Sigmoid colon (tissue), 7 donors: ENCODE results near the gene ACTL7A. TPM values are rescaled to one million over a fixed set of nuclear protein-coding genes. Genes with fewer than 3 reads are reported as not detected.

Experiments used
- DNase-seq: peaks from one replicate; pipeline ENCODE4 v3.0.0-alpha.2; 2019
- H3K27ac ChIP-seq, 4 donors: fragments of 200-600 bp; sonication (generic); one replicate each; pipeline ENCODE4 v1.5.1; 2016 to 2019; ENCODE audit warnings: mild to moderate bottlenecking in 1 of 4
- H3K27me3 ChIP-seq, 3 donors: fragments of 200-600 bp; sonication (generic); one replicate each; pipeline ENCODE4 v1.5.1; 2019; ENCODE audit warnings: mild to moderate bottlenecking in 1 of 3
- H3K36me3 ChIP-seq, 4 donors: fragments of 200-600 bp; sonication (generic); one replicate each; pipeline ENCODE4 v1.5.1; 2016 to 2019
- H3K4me1 ChIP-seq, 4 donors: fragments of 200-600 bp; sonication (generic); one replicate each; pipeline ENCODE4 v1.5.1; 2017 to 2019
- H3K4me3 ChIP-seq, 4 donors: fragments of 200-600 bp; sonication (generic); one replicate each; pipeline ENCODE4 v1.5.1; 2017 to 2019; ENCODE audit warnings: mild to moderate bottlenecking in 2 of 4, moderate library complexity in 1 of 4
- H3K9me3 ChIP-seq, 4 donors: fragments of 200-600 bp in 3 of 4; sonication (generic) in 3 of 4; one replicate each; pipeline versions ENCODE4 v1.5.1 to v1.6.1; 2013 to 2019
- EP300 ChIP-seq, 4 donors: sonication (generic); formaldehyde crosslinking; IDR thresholded peaks; one replicate each; pipeline ENCODE4 v1.6.1; 2017; ENCODE audit warnings: antibody characterized with exemption in 4 of 4
- POLR2A ChIP-seq, 2 donors: fragments of 450-650 bp; IDR thresholded peaks; one replicate each; pipeline ENCODE4 v1.6.1; 2016; ENCODE audit warnings: antibody characterized with exemption in 2 of 2, mild to moderate bottlenecking in 2 of 2, moderate library complexity in 2 of 2
- POLR2AphosphoS5 ChIP-seq, 4 donors: sonication (generic); formaldehyde crosslinking; IDR thresholded peaks; one replicate each; pipeline ENCODE4 v1.6.1; 2017; ENCODE audit warnings: antibody characterized with exemption in 4 of 4
- WGBS, 2 donors: extraction: QIAGEN DNeasy Blood & Tissue Kit; methylation state at CpG; one replicate each; pipeline ENCODE4 v1.1.7; 2013; 5-methylcytosine and 5-hydroxymethylcytosine counted together
- intact Hi-C: fragments of 100-400 bp; cut with DNase I; formaldehyde crosslinking; loops from one replicate; pipeline ENCODE4 v1.15.1; 2023
- polyA plus RNA-seq, 3 donors: library from polyadenylated mRNA; stranded (reverse); fragments of 200-250 nt; gene quantifications; one replicate each; pipeline ENCODE4 v1.2.3, GENCODE V29; 2013
- total RNA-seq, 4 donors: library from RNA; depleted of rRNA; stranded (reverse); fragments of >200 nt; gene quantifications; one replicate each; pipeline ENCODE4 v1.1.0, GENCODE V29; 2016
- TF ChIP-seq, protein P1 (sequence below), 4 experiments: fragments of 450-650 bp in 3 of 4; fragments of 200-600 bp in 1 of 4; IDR thresholded peaks; one replicate each; pipeline ENCODE4 v1.5.1; 2016 to 2019; ENCODE audit warnings: antibody characterized with exemption in 4 of 4, mild to moderate bottlenecking in 3 of 4, moderate library complexity in 2 of 4
- donor health status: healthy with polysubstance abuse.
- donor health status: Bipolar disorder and iron deficiency.
- donor health status: healthy.

ACTL7A gene
- total and polyA plus RNA-seq, 7 donors: not detected

DNA sequence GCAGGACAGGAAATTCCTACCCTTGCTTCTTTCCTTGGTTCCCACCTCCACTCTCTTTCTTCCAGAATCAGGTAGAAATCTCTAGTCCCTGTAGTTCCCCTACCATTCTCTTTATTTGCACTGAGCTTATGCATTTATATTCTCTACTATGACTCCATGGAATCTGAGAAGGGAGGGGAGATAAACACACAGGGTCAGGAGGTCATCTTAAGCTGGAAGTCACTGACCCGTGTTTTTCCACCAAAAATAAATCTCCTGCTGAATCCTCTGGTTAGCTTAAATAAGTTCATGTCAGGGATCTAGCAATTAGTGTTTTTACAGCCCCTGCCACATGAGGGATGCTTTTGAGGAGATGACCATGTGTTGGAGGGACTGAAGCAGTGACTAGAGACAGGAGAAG, 10.0 kb upstream of the ACTL7A start:
- Histone ChIP-seq H3K4me1 (no peaks in the 10 kb centered on the region), H3K9me3 (no peaks in the 10 kb centered on the region), H3K36me3 (no peaks in the 10 kb centered on the region), H3K27me3 (no peaks in the 10 kb centered on the region), H3K27ac (no peak overlapping the region), H3K4me3 (no peak overlapping the region)
- no peak for DNase-seq
- WGBS, 2 donors: 37 to 38% methylated on average over 1 of the region's 1 CpG
- intact Hi-C loops: no loop called here
- TF ChIP-seq EP300 (IDR thresholded peaks at IDR 0.05) (no peak), POLR2A (IDR thresholded peaks at IDR 0.05) (no peak), POLR2AphosphoS5 (IDR thresholded peaks at IDR 0.05) (no peak)
- TF ChIP-seq, protein P1, sequence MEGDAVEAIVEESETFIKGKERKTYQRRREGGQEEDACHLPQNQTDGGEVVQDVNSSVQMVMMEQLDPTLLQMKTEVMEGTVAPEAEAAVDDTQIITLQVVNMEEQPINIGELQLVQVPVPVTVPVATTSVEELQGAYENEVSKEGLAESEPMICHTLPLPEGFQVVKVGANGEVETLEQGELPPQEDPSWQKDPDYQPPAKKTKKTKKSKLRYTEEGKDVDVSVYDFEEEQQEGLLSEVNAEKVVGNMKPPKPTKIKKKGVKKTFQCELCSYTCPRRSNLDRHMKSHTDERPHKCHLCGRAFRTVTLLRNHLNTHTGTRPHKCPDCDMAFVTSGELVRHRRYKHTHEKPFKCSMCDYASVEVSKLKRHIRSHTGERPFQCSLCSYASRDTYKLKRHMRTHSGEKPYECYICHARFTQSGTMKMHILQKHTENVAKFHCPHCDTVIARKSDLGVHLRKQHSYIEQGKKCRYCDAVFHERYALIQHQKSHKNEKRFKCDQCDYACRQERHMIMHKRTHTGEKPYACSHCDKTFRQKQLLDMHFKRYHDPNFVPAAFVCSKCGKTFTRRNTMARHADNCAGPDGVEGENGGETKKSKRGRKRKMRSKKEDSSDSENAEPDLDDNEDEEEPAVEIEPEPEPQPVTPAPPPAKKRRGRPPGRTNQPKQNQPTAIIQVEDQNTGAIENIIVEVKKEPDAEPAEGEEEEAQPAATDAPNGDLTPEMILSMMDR (IDR thresholded peaks at IDR 0.05): no peak

DNA sequence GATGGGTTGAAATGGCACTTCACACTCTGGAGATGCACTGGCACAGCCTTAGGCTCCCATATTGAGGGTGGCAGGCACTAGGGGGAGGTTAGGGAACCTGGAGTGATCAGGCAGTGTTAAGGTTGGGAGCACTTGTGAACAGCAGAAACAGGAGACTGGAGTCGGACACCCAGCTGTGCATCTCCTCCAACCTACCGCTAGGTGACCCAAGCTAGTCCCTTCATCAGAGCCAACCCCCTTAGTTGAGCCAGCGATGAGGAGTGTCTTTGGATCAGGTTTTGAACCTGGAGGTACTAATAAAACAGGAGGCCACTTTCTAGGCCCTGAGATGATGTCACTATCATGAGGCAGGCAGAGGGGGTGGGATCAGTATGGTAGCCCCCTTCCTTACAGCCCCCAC, 8.0 kb upstream of the ACTL7A start:
- 93 to 95% methylated on average over 3 of the region's 3 CpGs for WGBS, 2 donors
- H3K4me1 ChIP-seq: no peaks in the 10 kb centered on the region
- no peaks in the 10 kb centered on the region for H3K9me3 ChIP-seq
- H3K27ac ChIP-seq: no peak overlapping the region
- TF ChIP-seq, protein P1 (IDR thresholded peaks at IDR 0.05): no peak
- no peak for TF ChIP-seq POLR2AphosphoS5 (IDR thresholded peaks at IDR 0.05)
- TF ChIP-seq EP300 (IDR thresholded peaks at IDR 0.05): no peak
- TF ChIP-seq POLR2A (IDR thresholded peaks at IDR 0.05): no peak
- no peaks in the 10 kb centered on the region for H3K27me3 ChIP-seq
- DNase-seq: no peak
- intact Hi-C loops: no loop called here
- H3K4me3 ChIP-seq: no peak overlapping the region
- no peaks in the 10 kb centered on the region for H3K36me3 ChIP-seq

DNA sequence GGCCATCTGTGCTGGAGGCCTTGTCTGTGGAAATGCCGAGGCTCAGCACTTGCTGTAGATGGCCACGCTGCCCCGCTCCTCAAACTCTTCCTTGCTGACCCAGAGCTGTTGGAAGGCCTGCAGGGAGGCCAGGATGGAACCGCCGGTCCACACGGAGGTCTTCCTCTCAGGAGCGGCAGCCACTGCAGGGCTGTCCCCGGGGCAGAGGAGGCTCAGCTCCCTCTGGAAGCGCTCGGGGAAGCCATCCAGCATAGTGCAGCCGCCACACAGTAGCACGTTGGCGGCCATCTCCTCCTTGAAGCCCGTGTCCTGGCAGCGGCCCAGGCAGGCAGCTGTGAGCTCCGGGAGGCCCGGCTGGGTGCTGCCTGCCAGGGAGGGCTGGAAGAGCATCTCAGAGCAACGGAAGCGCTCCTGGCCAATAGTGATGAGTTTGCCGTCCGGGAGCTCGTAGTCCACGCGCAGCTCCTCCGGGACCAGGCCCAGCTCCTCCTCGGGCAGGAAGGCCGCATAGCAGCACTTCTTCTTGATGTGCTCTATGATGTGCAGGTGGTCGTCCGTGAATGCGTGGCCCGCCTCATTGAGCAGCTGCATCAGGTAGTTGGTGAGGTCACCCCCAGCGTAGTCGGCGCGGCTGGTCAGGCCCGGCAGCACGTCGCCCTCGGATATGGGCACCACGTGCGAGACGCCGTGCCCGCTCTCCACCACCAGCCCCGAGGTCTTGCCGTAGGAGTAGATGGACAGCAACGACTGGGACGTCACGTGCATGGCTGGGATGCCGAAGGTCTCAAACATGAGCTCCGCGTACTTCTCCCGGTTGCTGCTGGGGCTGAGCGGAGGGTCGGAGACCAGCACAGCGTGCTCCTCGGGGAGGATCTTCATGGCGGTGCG, 7.2 kb upstream of the ACTL7A start:
- Histone ChIP-seq H3K27me3 (no peaks in the 10 kb centered on the region), H3K9me3 (no peaks in the 10 kb centered on the region), H3K4me3 (no peak overlapping the region), H3K27ac (no peak overlapping the region), H3K4me1 (no peaks in the 10 kb centered on the region), H3K36me3 (no peaks in the 10 kb centered on the region)
- DNase-seq: no peak
- intact Hi-C loops: no loop called here
- 94 to 95% methylated on average over 59 of the region's 59 CpGs for whole genome bisulfite sequencing, 2 donors
- no peak for TF ChIP-seq EP300 (IDR thresholded peaks at IDR 0.05)
- TF ChIP-seq POLR2AphosphoS5 (IDR thresholded peaks at IDR 0.05): no peak

DNA sequence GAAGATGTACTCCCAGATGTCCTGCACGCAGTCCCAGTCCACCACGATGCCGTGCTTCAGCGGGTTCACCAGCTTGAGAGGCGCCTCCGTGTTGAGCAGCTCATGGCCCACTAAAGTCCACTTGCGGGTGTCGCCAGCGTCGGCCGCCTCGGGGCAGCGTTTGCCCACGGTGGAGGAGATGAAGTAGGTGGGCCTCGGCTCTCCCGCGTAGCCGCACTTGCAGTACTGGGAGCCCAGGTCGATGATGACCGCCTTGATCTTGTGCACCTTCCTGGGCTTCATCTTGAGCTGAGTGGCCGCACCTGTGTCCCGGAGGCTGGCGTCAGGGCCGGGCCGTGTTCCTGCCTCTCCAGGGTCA, 6.6 kb upstream of the ACTL7A start:
- H3K4me1 ChIP-seq: no peaks in the 10 kb centered on the region
- DNase-seq: no peak
- H3K4me3 ChIP-seq: no peak overlapping the region
- no peak overlapping the region for H3K27ac ChIP-seq
- TF ChIP-seq, protein P1 (IDR thresholded peaks at IDR 0.05): no peak
- TF ChIP-seq EP300 (IDR thresholded peaks at IDR 0.05) (no peak), POLR2A (IDR thresholded peaks at IDR 0.05) (no peak), POLR2AphosphoS5 (IDR thresholded peaks at IDR 0.05) (no peak)
- H3K9me3 ChIP-seq: no peaks in the 10 kb centered on the region
- WGBS, 2 donors: 96 to 97% methylated on average over 25 of the region's 25 CpGs
- H3K27me3 ChIP-seq: no peaks in the 10 kb centered on the region
- H3K36me3 ChIP-seq: no peaks in the 10 kb centered on the region
- intact Hi-C loops: no loop called here

DNA sequence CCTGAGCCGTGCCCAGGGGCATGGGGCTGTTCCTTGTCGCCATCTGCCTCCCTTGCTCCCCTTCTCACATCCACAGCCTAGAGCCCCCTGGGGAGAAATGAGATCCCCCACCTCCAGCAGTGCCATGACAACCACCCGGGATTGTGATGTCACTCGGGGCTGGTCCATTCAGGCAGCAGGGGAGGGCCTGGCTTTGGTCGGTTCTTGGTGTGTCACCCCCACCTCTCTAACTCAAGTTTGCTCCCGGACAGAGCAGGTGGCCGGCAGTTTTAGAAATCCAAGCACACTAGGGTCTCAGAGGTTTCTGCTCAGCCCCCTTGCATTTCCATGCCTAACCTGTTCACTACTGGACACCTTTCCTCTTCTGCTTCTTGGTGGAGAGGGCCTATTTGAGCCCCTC, 6.2 kb upstream of the ACTL7A start, which contains the start of gene ACTL7B:
ACTL7B (minus strand) TSS at position 99 of the 400 bp plus-strand sequence; CDS start at position 43, 56 bp downstream.
- Histone ChIP-seq H3K27ac (no peak within 1 kb of the TSS), H3K4me3 (no peak within 1 kb of the TSS), H3K36me3 (no peaks in the 10 kb centered on the region), H3K4me1 (no peaks in the 10 kb centered on the region), H3K27me3 (no peaks in the 10 kb centered on the region), H3K9me3 (no peaks in the 10 kb centered on the region)
- TF ChIP-seq POLR2AphosphoS5 (IDR thresholded peaks at IDR 0.05) (no peak), POLR2A (IDR thresholded peaks at IDR 0.05) (no peak), EP300 (IDR thresholded peaks at IDR 0.05) (no peak)
- TF ChIP-seq, protein P1 (IDR thresholded peaks at IDR 0.05): no peak
- intact Hi-C loops: no loop called here
- WGBS, 2 donors: 86 to 88% methylated on average over 7 of the region's 7 CpGs
- DNase-seq: no peak
